H1 (cell line): ENCODE measurements around the gene TBC1D28. TPM values are rescaled to one million over a fixed set of nuclear protein-coding genes. Genes with fewer than 3 reads are reported as not detected.
"Not testable (repeated sequence)": the region's sequence is repeated elsewhere in the genome, so short reads cannot be mapped to it uniquely, and the experiment has no call there.

Experiments
- CTCF ChIA-PET: fragments of 300-600 bp; sonication (Branson Sonifier 250); formaldehyde crosslinking; loops from one replicate; lab custom pipeline; 2021; ENCODE audit not compliant: partially characterized antibody; lab: Charles Lee
- POLR2A ChIA-PET: fragments of 300-600 bp; sonication (Branson Sonifier 250); formaldehyde crosslinking; loops from one replicate; lab custom pipeline; 2021; ENCODE audit warnings: inconsistent platforms; ENCODE audit not compliant: partially characterized antibody; lab: Charles Lee
- DNase-seq, 2 experiments: peaks; one replicate each; pipeline versions ENCODE4 v3.0.0 to v3.0.0-alpha.2; 2010 to 2022; ENCODE audit warnings: low spot score in 2 of 2, low read depth in 1 of 2, mixed read lengths in 1 of 2
- FAIRE-seq: peaks from 2 replicates; lab custom pipeline; 2011; peaks lifted over from hg19 to GRCh38; lab: Jason Lieb, UNC
- H2AFZ ChIP-seq: 2 replicates; pipeline ENCODE4 v1.8.1; 2012; ENCODE audit warnings: low read length, inconsistent platforms
- H2AK5ac ChIP-seq: 2 replicates; pipeline ENCODE4 v1.6.1; 2013; ENCODE audit warnings: low read depth, low read length
- H2BK120ac ChIP-seq: replicated peaks from 2 replicates; pipeline ENCODE3; 2013; ENCODE audit warnings: low read depth, low read length, inconsistent platforms
- H2BK12ac ChIP-seq: 2 replicates; pipeline ENCODE4 v1.6.1; 2013; ENCODE audit warnings: low read depth, low read length
- H2BK15ac ChIP-seq: 2 replicates; pipeline ENCODE4 v1.6.1; 2013; ENCODE audit warnings: low read length
- H2BK20ac ChIP-seq: 2 replicates; pipeline ENCODE4 v1.6.1; 2013; ENCODE audit warnings: low read length
- H2BK5ac ChIP-seq: 2 replicates; pipeline ENCODE4 v1.6.1; 2013; ENCODE audit warnings: low read depth, low read length
- H3K14ac ChIP-seq: 2 replicates; pipeline ENCODE4 v1.6.1; 2013; ENCODE audit warnings: inconsistent platforms; ENCODE audit not compliant: insufficient read length
- H3K18ac ChIP-seq: 2 replicates; pipeline ENCODE4 v1.6.1; 2013; ENCODE audit warnings: low read length; ENCODE audit errors: extremely low read depth
- H3K23ac ChIP-seq: 2 replicates; pipeline ENCODE4 v1.6.1; 2013; ENCODE audit warnings: inconsistent platforms; ENCODE audit not compliant: insufficient read length
- H3K23me2 ChIP-seq: 2 replicates; pipeline ENCODE4 v1.6.1; 2013; ENCODE audit warnings: low read depth, low read length
- H3K27ac ChIP-seq: 2 replicates; pipeline ENCODE4 v1.6.1; 2011; ENCODE audit warnings: low read depth, low read length, inconsistent platforms
- H3K27me3 ChIP-seq, 4 experiments: replicated peaks in 1 of 4; 1 replicate in 1 of 4; 2 replicates in 3 of 4; pipeline versions ENCODE4 v1.6.1 to v1.8.1; 2011 to 2013; ENCODE audit warnings: low read length in 3 of 4, mild to moderate bottlenecking in 3 of 4, inconsistent platforms in 2 of 4, mixed read lengths in 2 of 4, moderate library complexity in 1 of 4; ENCODE audit not compliant: control insufficient read depth in 3 of 4, insufficient read depth in 3 of 4; ENCODE audit errors: extremely low read depth in 1 of 4
- H3K36me3 ChIP-seq, 4 experiments: 2 replicates each; pipeline versions ENCODE4 v1.6.1 to v1.8.1; 2011 to 2013; ENCODE audit warnings: mild to moderate bottlenecking in 4 of 4, low read length in 3 of 4, moderate library complexity in 2 of 4, control low read depth in 1 of 4, inconsistent platforms in 1 of 4; ENCODE audit not compliant: insufficient read depth in 4 of 4, control insufficient read depth in 2 of 4
- H3K4ac ChIP-seq: replicated peaks from 2 replicates; pipeline ENCODE3; 2013; ENCODE audit warnings: low read length, low read depth, mixed read lengths, inconsistent platforms; ENCODE audit not compliant: insufficient read length
- H3K4me1 ChIP-seq, 4 experiments: replicated peaks in 1 of 4; 1 replicate in 1 of 4; 2 replicates in 3 of 4; pipeline versions ENCODE4 v1.6.1 to v1.8.1; 2011 to 2013; ENCODE audit warnings: low read length in 3 of 4, inconsistent platforms in 2 of 4, mixed read lengths in 1 of 4; ENCODE audit not compliant: insufficient read depth in 4 of 4, control insufficient read depth in 3 of 4
- H3K4me2 ChIP-seq, 2 experiments: 2 replicates each; pipeline versions ENCODE4 v1.6.1 to v1.8.1; 2011 to 2013; ENCODE audit warnings: low read depth in 2 of 2, low read length in 2 of 2, control low read depth in 1 of 2, inconsistent platforms in 1 of 2, mild to moderate bottlenecking in 1 of 2; ENCODE audit not compliant: insufficient read depth in 1 of 2
- H3K4me3 ChIP-seq, 4 experiments: fragments of 200-600, 300-600 bp in 1 of 4; sonication (generic), shearing (Covaris generic), sonication (Bioruptor Twin) in 1 of 4; 2 replicates each; pipeline versions ENCODE4 v1.5.1 to v1.8.1; 2011 to 2016; ENCODE audit warnings: low read length in 4 of 4, low read depth in 3 of 4, control low read depth in 2 of 4, inconsistent platforms in 2 of 4, mild to moderate bottlenecking in 2 of 4, mixed read lengths in 1 of 4, moderate library complexity in 1 of 4; ENCODE audit not compliant: insufficient read depth in 2 of 4; ENCODE audit errors: extremely low read depth in 1 of 4
- H3K56ac ChIP-seq: replicated peaks from 2 replicates; pipeline ENCODE3; 2013; ENCODE audit warnings: low read depth, mild to moderate bottlenecking, mixed read lengths, low read length, inconsistent platforms; ENCODE audit not compliant: insufficient read length
- H3K79me1 ChIP-seq: 2 replicates; pipeline ENCODE4 v1.6.1; 2013; ENCODE audit warnings: low read depth, low read length, control low read depth
- H3K79me2 ChIP-seq, 2 experiments: 2 replicates each; pipeline versions ENCODE4 v1.6.1 to v1.8.1; 2012 to 2013; ENCODE audit warnings: low read length in 2 of 2, mild to moderate bottlenecking in 2 of 2, inconsistent platforms in 1 of 2; ENCODE audit not compliant: insufficient read depth in 2 of 2, control insufficient read depth in 1 of 2
- H3K9ac ChIP-seq, 4 experiments: replicated peaks in 1 of 4; 1 replicate in 1 of 4; 2 replicates in 3 of 4; pipeline versions ENCODE4 v1.6.1 to v1.8.1; 2011 to 2013; ENCODE audit warnings: low read depth in 3 of 4, low read length in 3 of 4, control low read depth in 2 of 4, mild to moderate bottlenecking in 2 of 4, moderate library complexity in 2 of 4, inconsistent platforms in 1 of 4; ENCODE audit errors: extremely low read depth in 1 of 4
- H3K9me3 ChIP-seq, 2 experiments: 2 replicates each; pipeline versions ENCODE4 v1.6.1 to v1.8.1; 2012 to 2013; ENCODE audit warnings: mild to moderate bottlenecking in 2 of 2, moderate library complexity in 2 of 2, control low read depth in 1 of 2, inconsistent platforms in 1 of 2, low read depth in 1 of 2, low read length in 1 of 2, mixed read lengths in 1 of 2; ENCODE audit not compliant: insufficient read depth in 2 of 2
- H4K20me1 ChIP-seq, 2 experiments: replicated peaks in 1 of 2; 2 replicates each; pipeline versions ENCODE3 to v1.8.1; 2011 to 2013; ENCODE audit warnings: inconsistent platforms in 2 of 2, low read length in 2 of 2, mild to moderate bottlenecking in 1 of 2; ENCODE audit not compliant: insufficient read depth in 2 of 2, control insufficient read depth in 1 of 2
- H4K5ac ChIP-seq: 2 replicates; pipeline ENCODE4 v1.6.1; 2013; ENCODE audit warnings: low read length, low read depth, mixed read lengths, inconsistent platforms; ENCODE audit not compliant: insufficient read length
- H4K8ac ChIP-seq: 2 replicates; pipeline ENCODE4 v1.8.0; 2013; ENCODE audit warnings: mild to moderate bottlenecking, moderate library complexity, low read length, inconsistent platforms; ENCODE audit not compliant: insufficient read depth; ENCODE audit errors: extremely low read depth
- H4K91ac ChIP-seq: replicated peaks from 2 replicates; pipeline ENCODE3; 2013; ENCODE audit warnings: low read length, mixed read lengths, inconsistent platforms; ENCODE audit not compliant: insufficient read length
- WGBS, 2 experiments: shearing (Covaris generic) in 1 of 2; methylation state at CpG; one replicate each; pipeline versions ENCODE4 v1.1.6 to v1.1.7; 2013 to 2015; ENCODE audit warnings: low lambda C conversion rate in 2 of 2, mixed read lengths in 2 of 2, inconsistent platforms in 1 of 2, low coverage in 1 of 2, missing lambda C conversion rate in 1 of 2; ENCODE audit not compliant: insufficient replicate concordance in 2 of 2, insufficient coverage in 1 of 2, insufficient read length in 1 of 2; ENCODE audit errors: extremely low coverage in 1 of 2, missing lambda C conversion rate in 1 of 2; 5-methylcytosine and 5-hydroxymethylcytosine counted together
- polyA plus RNA-seq, 7 experiments: library from polyadenylated mRNA; depleted of rRNA in 3 of 7; stranded (reverse) in 5 of 7; unstranded in 2 of 7; fragments of >200 nt in 5 of 7; fragments of 200-250 nt in 2 of 7; gene quantifications; 1 replicate in 5 of 7; 2 replicates in 1 of 7; 4 replicates in 1 of 7; pipeline versions ENCODE4 v1.2.1 to v1.2.3, GENCODE V29; 2011 to 2013; ENCODE audit warnings: missing spikeins in 2 of 7, mixed read lengths in 2 of 7
- total RNA-seq: library from RNA; stranded (reverse); fragmentation: NEBNext Ultra II Directional; extraction: Animal tissue kit (Norgen Biotek cat#: 25700); gene quantifications from 2 replicates; pipeline ENCODE4 v1.2.1, GENCODE V29; 2021

The TBC1D28 gene
- total and polyA plus RNA-seq, 2 of the 8 experiments (the other 6 are each of a cell fraction or from before 2014, with no cell fraction given), result not detected

DNA sequence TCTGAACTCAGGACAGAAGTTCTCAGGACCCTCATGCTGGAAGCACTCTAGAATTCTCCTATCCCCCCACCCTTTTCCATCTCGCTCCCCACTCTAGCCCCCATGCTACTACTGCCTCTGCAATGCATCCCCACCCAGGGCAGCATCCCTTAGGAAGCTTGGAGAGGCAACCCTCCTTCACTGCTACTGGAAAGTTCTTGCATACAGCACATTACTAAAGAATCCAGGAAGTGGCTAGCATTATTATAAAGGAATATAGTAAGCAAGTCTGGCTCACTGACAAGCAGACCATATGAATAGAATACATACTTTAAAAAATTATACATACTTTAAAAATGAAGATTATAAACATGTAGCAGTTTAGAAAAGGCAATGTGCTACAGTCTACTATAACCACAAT, 24.4 kb upstream of the TBC1D28 start:
- CTCF ChIA-PET, H3K18ac ChIP-seq, H4K91ac ChIP-seq, H3K4ac ChIP-seq, H2BK20ac ChIP-seq, H3K79me1 ChIP-seq, H3K4me1 ChIP-seq, H3K79me2 ChIP-seq, H2BK120ac ChIP-seq, H3K27ac ChIP-seq, H3K56ac ChIP-seq, H3K14ac ChIP-seq, H4K8ac ChIP-seq, POLR2A ChIA-PET, H2BK15ac ChIP-seq, H2BK12ac ChIP-seq, H2AFZ ChIP-seq, H3K23ac ChIP-seq, H4K20me1 ChIP-seq, H3K23me2 ChIP-seq, H4K5ac ChIP-seq, H3K4me2 ChIP-seq, H3K27me3 ChIP-seq, H3K4me3 ChIP-seq, H3K9ac ChIP-seq, H2BK5ac ChIP-seq, DNase-seq, H2AK5ac ChIP-seq, FAIRE-seq: not testable (repeated sequence)
- WGBS, 2 experiments, result 90% methylated on average over 1 of the region's 1 CpG; no CpG with 5 or more reads in 1 of the 2 experiments
- peaks cover 5 to 58% (median 25%) of the 10 kb centered on the region in 4 experiments; a peak in 7 of 8 replicates for H3K36me3 ChIP-seq
- peaks cover 19 to 36% of the 10 kb centered on the region in 2 experiments for H3K9me3 ChIP-seq

GRCh38 chr17:18667535-18667934, 23.3 kb upstream of the TBC1D28 start:
- H2AFZ ChIP-seq, POLR2A ChIA-PET, H3K18ac ChIP-seq, H3K9ac ChIP-seq, H3K23ac ChIP-seq, H2BK120ac ChIP-seq, H3K14ac ChIP-seq, H2BK20ac ChIP-seq, CTCF ChIA-PET, H2BK5ac ChIP-seq, H3K4me3 ChIP-seq, DNase-seq, H3K27ac ChIP-seq, H3K79me1 ChIP-seq, H4K91ac ChIP-seq, H3K56ac ChIP-seq, H2BK12ac ChIP-seq, H3K4ac ChIP-seq, H2AK5ac ChIP-seq, FAIRE-seq, H4K20me1 ChIP-seq, H2BK15ac ChIP-seq, H3K27me3 ChIP-seq, H3K79me2 ChIP-seq, H3K4me2 ChIP-seq, H3K4me1 ChIP-seq, H3K23me2 ChIP-seq, H4K8ac ChIP-seq, H4K5ac ChIP-seq: not testable (repeated sequence)
- peaks cover 5 to 48% (median 25%) of the 10 kb centered on the region in 4 experiments; a peak in 7 of 8 replicates for H3K36me3 ChIP-seq
- WGBS, 2 experiments, result 93% methylated on average over 3 of the region's 3 CpGs; no CpG with 5 or more reads in 1 of the 2 experiments
- H3K9me3 ChIP-seq, result peaks cover 19 to 37% of the 10 kb centered on the region in 2 experiments
